Right lobe of liver (tissue), 4 donors: ENCODE data around the gene CCNJL.

Experiments
- CTCF ChIP-seq, 4 donors: fragments of 200-600 bp in 3 of 4; fragments of 450-650 bp in 1 of 4; IDR thresholded peaks; one replicate each; pipeline versions ENCODE4 v1.5.1 to v1.8.0; 2016 to 2022; ENCODE audit warnings: antibody characterized with exemption in 4 of 4, mild to moderate bottlenecking in 2 of 4
- POLR2A ChIP-seq: fragments of 450-650 bp; IDR thresholded peaks from one replicate; pipeline ENCODE4 v1.6.1; 2017; ENCODE audit warnings: antibody characterized with exemption, mild to moderate bottlenecking
- donor health status: DM: no; HTN: no; CAD: no.
- donor health status: DM: no; HTN: no; CAD: no.
- donor health status: DM: no; HTN: yes; CAD: no.

GRCh38 chr5:160280384-160281095 is 31.8 kb downstream of the CCNJL start:
- no peak for TF ChIP-seq CTCF (IDR thresholded peaks at IDR 0.05)
- TF ChIP-seq POLR2A = no peak
